PC-3 (cell line): ENCODE results near the gene ADARB2. TPM values are rescaled to one million over a fixed set of nuclear protein-coding genes. Genes with fewer than 3 reads are reported as not detected.

Experiments used
- ATAC-seq: fragments of 200-7000 bp; cut with Tn5 transposase; 2 replicates; pipeline ENCODE4 v1.9.1; 2020; ENCODE audit warnings: mild to moderate bottlenecking, moderate library complexity
- BruUV-seq: library from RNA; stranded (reverse); fragments of 400-500 nt; replicated peaks from 2 replicates; lab custom pipeline; 2021; lab: Mats Ljungman, UMichigan
- CTCF ChIA-PET: fragments of 300-600 bp; sonication (Branson Sonifier 250); formaldehyde crosslinking; loops from one replicate; lab custom pipeline; 2022; ENCODE audit warnings: antibody characterized with exemption; lab: Charles Lee
- POLR2A ChIA-PET: fragments of 300-600 bp; sonication (Branson Sonifier 250); formaldehyde crosslinking; loops from one replicate; lab custom pipeline; 2022; ENCODE audit warnings: antibody characterized with exemption; ENCODE audit not compliant: unreplicated experiment; lab: Charles Lee
- DNase-seq: peaks from one replicate; pipeline ENCODE4 v3.0.0-alpha.2; 2015
- H2AFZ ChIP-seq: fragments of 300-600 bp; sonication (generic); 2 replicates; pipeline ENCODE4 v1.6.0; 2016; ENCODE audit warnings: antibody characterized with exemption, low read length
- H3F3A ChIP-seq: fragments of 300-600 bp; sonication (generic); one replicate; pipeline ENCODE4 v1.6.0; 2017; ENCODE audit warnings: antibody characterized with exemption, low read length, control low read depth, mild to moderate bottlenecking; ENCODE audit not compliant: unreplicated experiment
- H3K27ac ChIP-seq: fragments of 300-600 bp; sonication (generic); 2 replicates; pipeline ENCODE4 v1.5.1; 2016; ENCODE audit warnings: mild to moderate bottlenecking, low read length
- H3K27me3 ChIP-seq: fragments of 300-600 bp; sonication (generic); 2 replicates; pipeline ENCODE4 v1.6.1; 2016; ENCODE audit warnings: low read length, mixed read lengths
- H3K36me3 ChIP-seq: fragments of 300-600 bp; sonication (generic); 2 replicates; pipeline ENCODE4 v1.6.1; 2016; ENCODE audit warnings: low read depth, mixed run types, low read length, mixed read lengths
- H3K4me1 ChIP-seq: fragments of 300-600 bp; sonication (generic); 2 replicates; pipeline ENCODE4 v1.5.1; 2016; ENCODE audit warnings: low read length; ENCODE audit not compliant: insufficient read depth
- H3K4me2 ChIP-seq: fragments of 300-600 bp; sonication (generic); 2 replicates; pipeline ENCODE4 v1.6.0; 2016; ENCODE audit warnings: low read length
- H3K4me3 ChIP-seq: fragments of 300-600 bp; sonication (generic); 2 replicates; pipeline ENCODE4 v1.5.1; 2016; ENCODE audit warnings: mild to moderate bottlenecking, low read length, mixed read lengths
- H3K79me2 ChIP-seq: fragments of 300-600 bp; sonication (generic); 2 replicates; pipeline ENCODE4 v1.6.1; 2017; ENCODE audit warnings: low read length, mixed read lengths
- H3K9ac ChIP-seq: fragments of 300-600 bp; sonication (generic); 2 replicates; pipeline ENCODE4 v1.6.0; 2016; ENCODE audit warnings: mild to moderate bottlenecking, low read length
- H3K9me2 ChIP-seq: fragments of 300-600 bp; sonication (generic); replicated peaks from 2 replicates; pipeline ENCODE4 v1.6.1; 2016; ENCODE audit warnings: mixed run types, low read length, mixed read lengths
- H3K9me3 ChIP-seq: fragments of 300-600 bp; sonication (generic); 2 replicates; pipeline ENCODE4 v1.6.1; 2016; ENCODE audit warnings: low read length, mixed read lengths
- H4K20me1 ChIP-seq: fragments of 300-600 bp; sonication (generic); 2 replicates; pipeline ENCODE4 v1.6.1; 2016; ENCODE audit warnings: low read length, mixed read lengths
- CTCF ChIP-seq: fragments of 300-600 bp; sonication (generic); conservative IDR thresholded peaks from 2 replicates; pipeline ENCODE4 v1.5.1; 2017; ENCODE audit warnings: antibody characterized with exemption, low read depth, mild to moderate bottlenecking, low read length
- EZH2 ChIP-seq: fragments of 300-600 bp; sonication (generic); IDR thresholded peaks from one replicate; pipeline ENCODE4 v1.6.1; 2017; ENCODE audit warnings: antibody characterized with exemption, mild to moderate bottlenecking, low read length; ENCODE audit not compliant: unreplicated experiment
- EZH2phosphoT487 ChIP-seq: fragments of 300-600 bp; sonication (generic); IDR thresholded peaks from 2 replicates; pipeline ENCODE4 v1.6.1; 2018; ENCODE audit warnings: mild to moderate bottlenecking, antibody characterized with exemption, low read length, borderline replicate concordance
- intact Hi-C: fragments of 100-400 bp; cut with micrococcal nuclease; formaldehyde crosslinking; loops from 2 replicates; pipeline ENCODE4 v1.9.0; 2023
- total RNA-seq: library from RNA; depleted of rRNA; stranded (reverse); fragments of >200 nt; gene quantifications from 2 replicates; pipeline ENCODE4 v1.2.3, GENCODE V29; 2014

Gene ADARB2
- total RNA-seq, 1 experiment from 2014 or later: not detected

DNA sequence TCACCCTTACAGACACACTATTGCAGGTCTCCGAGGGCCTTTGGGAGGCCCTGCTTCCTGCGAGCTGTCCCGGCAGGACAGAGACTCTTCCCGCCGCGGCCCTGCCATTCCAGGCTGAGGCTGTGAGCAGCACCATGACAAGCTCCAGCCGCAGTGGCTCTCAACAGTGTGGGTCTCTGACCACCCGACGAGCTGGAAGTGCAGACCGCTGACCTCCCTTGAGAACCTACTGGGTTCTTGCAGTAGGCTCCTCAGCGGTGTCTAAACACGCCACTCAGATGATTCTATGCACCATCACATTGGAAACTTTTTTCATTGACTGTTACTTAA is 377.7 kb downstream of the ADARB2 start:
- Histone ChIP-seq H2AFZ (no peak overlapping the region), H3K27me3 (no peaks in the 10 kb centered on the region), H3K9ac (no peak overlapping the region), H3F3A (no peaks in the 10 kb centered on the region), H3K27ac (no peak overlapping the region), H3K9me2 (no peaks in the 10 kb centered on the region), H4K20me1 (no peaks in the 10 kb centered on the region), H3K4me3 (no peak overlapping the region), H3K9me3 (no peaks in the 10 kb centered on the region), H3K4me1 (no peaks in the 10 kb centered on the region), H3K79me2 (no peaks in the 10 kb centered on the region), H3K36me3 (no peaks in the 10 kb centered on the region), H3K4me2 (no peak overlapping the region)
- intact Hi-C loops: no loop called here
- POLR2A ChIA-PET: no interaction called here
- BruUV-seq: no TSS peak
- ATAC-seq: no peak
- CTCF ChIA-PET: no interaction called here
- no peak for TF ChIP-seq EZH2
- no peak for TF ChIP-seq CTCF
- TF ChIP-seq EZH2phosphoT487: no peak
- DNase-seq: no peak

DNA sequence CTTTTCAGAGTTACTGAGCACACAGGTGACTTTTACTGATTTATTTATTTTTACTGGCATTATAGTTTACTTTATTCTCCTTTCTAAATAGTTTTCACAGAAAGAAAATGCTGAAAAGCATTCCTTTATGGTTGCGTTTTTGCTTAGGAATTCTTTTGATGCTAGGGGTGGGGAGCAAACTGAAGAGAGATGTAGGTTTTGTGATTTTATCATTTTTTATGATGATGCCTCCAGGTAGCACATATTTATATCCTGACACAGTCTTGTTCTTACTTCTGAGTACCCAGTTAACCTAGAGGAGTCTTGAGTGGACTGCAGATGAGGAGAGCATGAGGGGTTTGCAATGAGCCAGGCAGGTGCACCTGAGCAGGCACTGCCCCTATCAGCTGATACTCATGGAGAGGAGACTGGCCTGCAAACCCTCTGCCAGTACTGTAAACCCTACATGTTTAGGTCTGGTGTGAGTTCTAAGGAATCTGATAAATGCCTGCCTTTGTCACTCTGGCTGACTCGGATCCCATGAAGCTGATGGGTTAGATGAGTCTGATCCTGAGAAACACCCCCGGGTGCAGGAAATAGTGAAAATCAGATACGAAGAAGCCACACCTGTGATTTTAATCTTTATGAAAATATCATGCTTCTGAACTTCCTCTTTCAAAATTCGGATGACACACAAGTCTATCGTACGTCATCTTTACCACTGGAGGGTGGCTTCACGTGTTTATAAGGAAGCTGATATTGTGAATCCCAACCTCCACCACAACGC is 378.3 kb downstream of the ADARB2 start:
- no peak for DNase-seq
- ChIA-PET POLR2A (no interaction called here), CTCF (no interaction called here)
- H3K36me3 ChIP-seq: no peaks in the 10 kb centered on the region
- H3K9me3 ChIP-seq: no peaks in the 10 kb centered on the region
- H3K79me2 ChIP-seq: no peaks in the 10 kb centered on the region
- no peak overlapping the region for H3K27ac ChIP-seq
- no peak overlapping the region for H3K9ac ChIP-seq
- no peak for ATAC-seq
- no peaks in the 10 kb centered on the region for H3K27me3 ChIP-seq
- no peaks in the 10 kb centered on the region for H4K20me1 ChIP-seq
- no peak for TF ChIP-seq EZH2phosphoT487
- TF ChIP-seq EZH2: no peak
- TF ChIP-seq CTCF: no peak
- H2AFZ ChIP-seq: no peak overlapping the region
- H3K4me3 ChIP-seq: no peak overlapping the region
- no peaks in the 10 kb centered on the region for H3K4me1 ChIP-seq
- intact Hi-C loops: no loop called here
- no TSS peak for BruUV-seq
- H3K9me2 ChIP-seq: no peaks in the 10 kb centered on the region
- no peaks in the 10 kb centered on the region for H3F3A ChIP-seq
- no peak overlapping the region for H3K4me2 ChIP-seq

GRCh38 chr10:1358147-1358546 is 379.2 kb downstream of the ADARB2 start:
- POLR2A ChIA-PET: no interaction called here
- no peak overlapping the region for H2AFZ ChIP-seq
- H3K36me3 ChIP-seq: no peaks in the 10 kb centered on the region
- H3K4me1 ChIP-seq: no peaks in the 10 kb centered on the region
- H3K27ac ChIP-seq: no peak overlapping the region
- H4K20me1 ChIP-seq: no peaks in the 10 kb centered on the region
- no TSS peak for BruUV-seq
- no peak for ATAC-seq
- H3K9ac ChIP-seq: no peak overlapping the region
- H3K79me2 ChIP-seq: no peaks in the 10 kb centered on the region
- H3K9me3 ChIP-seq: no peaks in the 10 kb centered on the region
- no peaks in the 10 kb centered on the region for H3F3A ChIP-seq
- H3K4me2 ChIP-seq: no peak overlapping the region
- H3K4me3 ChIP-seq: no peak overlapping the region
- CTCF ChIA-PET: no interaction called here
- no peaks in the 10 kb centered on the region for H3K27me3 ChIP-seq
- TF ChIP-seq EZH2 (no peak), CTCF (no peak), EZH2phosphoT487 (no peak)
- no peak for DNase-seq
- H3K9me2 ChIP-seq: no peaks in the 10 kb centered on the region
- intact Hi-C loops: no loop called here
